HEK293T (cell line): Measurements from ENCODE around the gene ZNF662.

Experiments
- CTCF ChIA-PET: fragments of 350-600 bp; formaldehyde crosslinking; extraction: SDS; loops from one replicate; lab custom pipeline; 2021; ENCODE audit warnings: antibody characterized with exemption, inconsistent platforms; lab: Yijun Ruan, JAX
- POLR2A ChIA-PET: fragments of 350-600 bp; formaldehyde crosslinking; extraction: SDS; loops from one replicate; lab custom pipeline; 2020; ENCODE audit warnings: antibody characterized with exemption, inconsistent platforms; lab: Yijun Ruan, JAX
- DNase-seq: peaks from one replicate; pipeline ENCODE4 v3.0.0; 2012; ENCODE audit warnings: mixed read lengths; ENCODE audit errors: extremely low spot score
- ARNT ChIP-seq: fragments of 450-650 bp; IDR thresholded peaks from 2 replicates; pipeline ENCODE4 v1.6.1; 2017; ENCODE audit warnings: mild to moderate bottlenecking
- BHLHE40 ChIP-seq: fragments of 450-650 bp; IDR thresholded peaks from 2 replicates; pipeline ENCODE4 v1.6.1; 2016; ENCODE audit warnings: mild to moderate bottlenecking, moderate library complexity, borderline replicate concordance
- CTBP1 ChIP-seq: fragments of 450-650 bp; IDR thresholded peaks from 2 replicates; pipeline ENCODE4 v1.6.1; 2016; ENCODE audit warnings: borderline replicate concordance
- ELF4 ChIP-seq: fragments of 450-650 bp; IDR thresholded peaks from 2 replicates; pipeline ENCODE4 v1.6.1; 2017; ENCODE audit warnings: antibody characterized with exemption
- FOXA1 ChIP-seq: fragments of 450-650 bp; IDR thresholded peaks from 2 replicates; pipeline ENCODE4 v1.6.1; 2016; ENCODE audit warnings: mild to moderate bottlenecking
- FOXK2 ChIP-seq: fragments of 450-650 bp; IDR thresholded peaks from 2 replicates; pipeline ENCODE4 v1.6.1; 2016; ENCODE audit warnings: mild to moderate bottlenecking
- FOXM1 ChIP-seq: fragments of 450-650 bp; IDR thresholded peaks from 2 replicates; pipeline ENCODE4 v1.6.1; 2017; ENCODE audit warnings: mild to moderate bottlenecking, borderline replicate concordance
- HDGF ChIP-seq: fragments of 450-650 bp; IDR thresholded peaks from 2 replicates; pipeline ENCODE4 v1.6.1; 2017; ENCODE audit warnings: antibody characterized with exemption, borderline replicate concordance
- L3MBTL2 ChIP-seq: fragments of 450-650 bp; conservative IDR thresholded peaks from 2 replicates; pipeline ENCODE4 v1.6.1; 2016; ENCODE audit warnings: mild to moderate bottlenecking
- LEF1 ChIP-seq: fragments of 450-650 bp; IDR thresholded peaks from 2 replicates; pipeline ENCODE4 v1.6.1; 2017; ENCODE audit warnings: mild to moderate bottlenecking, borderline replicate concordance
- NFRKB ChIP-seq: fragments of 450-650 bp; IDR thresholded peaks from 2 replicates; pipeline ENCODE4 v1.6.1; 2016; ENCODE audit warnings: mild to moderate bottlenecking, moderate library complexity
- SP1 ChIP-seq: fragments of 450-650 bp; IDR thresholded peaks from 2 replicates; pipeline ENCODE4 v1.6.1; 2017
- SUZ12 ChIP-seq: fragments of 450-650 bp; IDR thresholded peaks from 2 replicates; pipeline ENCODE4 v1.6.1; 2016; ENCODE audit warnings: mild to moderate bottlenecking
- TARDBP ChIP-seq: fragments of 450-650 bp; IDR thresholded peaks from 2 replicates; pipeline ENCODE4 v1.6.1; 2016
- ZNF384 ChIP-seq: fragments of 450-650 bp; IDR thresholded peaks from 2 replicates; pipeline ENCODE4 v1.6.1; 2016
- TF ChIP-seq, protein P1 (sequence below): fragments of 450-650 bp; IDR thresholded peaks from 2 replicates; pipeline ENCODE4 v1.6.1; 2016

ZNF662 gene

GRCh38 chr3:42960282-42960681 lies 54.3 kb downstream of the ZNF662 start:
- DNase-seq: no peak
- TF ChIP-seq CTBP1 (no peak), LEF1 (no peak), FOXK2 (no peak), TARDBP (no peak), ZNF384 (no peak), SUZ12 (no peak), BHLHE40 (no peak), ELF4 (no peak), SP1 (no peak), ARNT (no peak), FOXA1 (no peak), FOXM1 (no peak), L3MBTL2 (no peak), NFRKB (no peak), HDGF (no peak)
- TF ChIP-seq, protein P1, sequence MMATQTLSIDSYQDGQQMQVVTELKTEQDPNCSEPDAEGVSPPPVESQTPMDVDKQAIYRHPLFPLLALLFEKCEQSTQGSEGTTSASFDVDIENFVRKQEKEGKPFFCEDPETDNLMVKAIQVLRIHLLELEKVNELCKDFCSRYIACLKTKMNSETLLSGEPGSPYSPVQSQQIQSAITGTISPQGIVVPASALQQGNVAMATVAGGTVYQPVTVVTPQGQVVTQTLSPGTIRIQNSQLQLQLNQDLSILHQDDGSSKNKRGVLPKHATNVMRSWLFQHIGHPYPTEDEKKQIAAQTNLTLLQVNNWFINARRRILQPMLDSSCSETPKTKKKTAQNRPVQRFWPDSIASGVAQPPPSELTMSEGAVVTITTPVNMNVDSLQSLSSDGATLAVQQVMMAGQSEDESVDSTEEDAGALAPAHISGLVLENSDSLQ: no peak
- ChIA-PET POLR2A (no interaction called here), CTCF (interaction anchor here (2.2 kb wide), 1 partner anchor 543 kb away, joined by 11 read pairs; no protein-coding TSS in a partner anchor)

GRCh38 chr3:42960786-42961185 lies 54.8 kb downstream of the ZNF662 start:
- ChIA-PET CTCF (interaction anchor here (1.1 to 2.8 kb wide), 6 partner anchors 18 to 542 kb away, joined by 3 to 18 read pairs (median 9); partner anchors contain the start of gene GASK1A), POLR2A (no interaction called here)
- DNase-seq: no peak
- TF ChIP-seq NFRKB: no peak
- TF ChIP-seq FOXK2: no peak
- no peak for TF ChIP-seq TARDBP
- TF ChIP-seq SUZ12: no peak

DNA sequence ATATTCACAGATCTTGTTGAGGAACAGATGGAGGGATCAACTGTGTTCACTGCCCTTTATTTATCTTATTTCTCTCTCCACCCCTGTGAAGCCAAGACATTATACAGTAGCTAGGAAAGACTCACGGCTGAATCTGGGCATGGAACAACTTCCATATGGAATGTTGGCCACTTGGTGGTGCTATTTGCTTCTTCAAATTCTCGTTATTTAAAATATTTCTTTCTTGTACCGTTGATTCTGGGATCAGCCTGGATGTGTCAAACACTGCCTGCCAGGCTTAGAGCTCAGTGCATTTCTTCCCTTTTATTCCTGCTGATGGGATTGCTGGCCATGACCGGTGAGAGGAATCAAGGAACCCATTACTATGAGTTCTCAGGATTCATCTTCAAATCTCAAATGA lies 55.7 kb downstream of the ZNF662 start:
- DNase-seq: peak; percentile 60
- no peak for TF ChIP-seq BHLHE40
- POLR2A ChIA-PET: no interaction called here

GRCh38 chr3:42963269-42963668 lies 57.3 kb downstream of the ZNF662 start:
- CTCF ChIA-PET: interaction anchor here (2.8 kb wide), 1 partner anchor 108 kb away, joined by 11 read pairs; no protein-coding TSS in a partner anchor
- DNase-seq: no peak
- POLR2A ChIA-PET: interaction anchor here (0.6 kb wide), 1 partner anchor 266 kb away, joined by 3 read pairs; no protein-coding TSS in a partner anchor
- TF ChIP-seq HDGF: no peak

More for the DNA sequence above, 55.7 kb downstream of the ZNF662 start:
- CTCF ChIA-PET: interaction anchor here (0.6 to 2.8 kb wide), 17 partner anchors 8 to 541 kb away, joined by 3 to 18 read pairs (median 4); partner anchors contain the start of gene GASK1A

DNA sequence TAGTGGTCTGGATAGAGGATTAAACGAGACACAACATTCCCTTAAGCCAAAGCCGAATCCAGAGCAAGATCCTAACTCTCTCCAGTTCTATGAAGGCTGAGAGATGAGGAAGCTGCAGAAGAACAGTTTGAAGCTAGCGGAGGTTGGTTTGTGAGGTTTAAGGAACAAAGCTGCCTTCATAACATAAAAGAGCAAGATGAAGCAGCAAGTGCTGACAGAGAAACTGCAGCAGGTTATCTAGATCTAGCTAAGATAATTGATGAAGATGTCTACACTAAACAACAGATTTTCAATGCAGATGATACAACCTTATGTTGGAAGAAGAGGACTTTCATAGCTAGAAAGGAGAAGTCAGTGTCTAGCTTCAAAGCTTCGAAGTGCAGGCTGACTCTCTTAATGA lies 58.3 kb downstream of the ZNF662 start:
- no peak for DNase-seq
- CTCF ChIA-PET: interaction anchor here (0.7 kb wide), 1 partner anchor 221 kb away, joined by 3 read pairs; no protein-coding TSS in a partner anchor
- no peak for TF ChIP-seq CTBP1
- TF ChIP-seq NFRKB: no peak
- TF ChIP-seq ELF4: no peak
- no peak for TF ChIP-seq SUZ12
- no peak for TF ChIP-seq L3MBTL2
- no peak for TF ChIP-seq TARDBP
- no peak for TF ChIP-seq LEF1
- TF ChIP-seq FOXK2: no peak
- TF ChIP-seq FOXM1: no peak
- TF ChIP-seq FOXA1: no peak
- POLR2A ChIA-PET: no interaction called here
